ENCODE results near the gene PLPPR3. TPM values are rescaled to one million over a fixed set of nuclear protein-coding genes. Genes with fewer than 3 reads are reported as not detected.

Gene PLPPR3
- polyA plus RNA-seq, 1 donor from 2014 or later, result 239 TPM

DNA sequence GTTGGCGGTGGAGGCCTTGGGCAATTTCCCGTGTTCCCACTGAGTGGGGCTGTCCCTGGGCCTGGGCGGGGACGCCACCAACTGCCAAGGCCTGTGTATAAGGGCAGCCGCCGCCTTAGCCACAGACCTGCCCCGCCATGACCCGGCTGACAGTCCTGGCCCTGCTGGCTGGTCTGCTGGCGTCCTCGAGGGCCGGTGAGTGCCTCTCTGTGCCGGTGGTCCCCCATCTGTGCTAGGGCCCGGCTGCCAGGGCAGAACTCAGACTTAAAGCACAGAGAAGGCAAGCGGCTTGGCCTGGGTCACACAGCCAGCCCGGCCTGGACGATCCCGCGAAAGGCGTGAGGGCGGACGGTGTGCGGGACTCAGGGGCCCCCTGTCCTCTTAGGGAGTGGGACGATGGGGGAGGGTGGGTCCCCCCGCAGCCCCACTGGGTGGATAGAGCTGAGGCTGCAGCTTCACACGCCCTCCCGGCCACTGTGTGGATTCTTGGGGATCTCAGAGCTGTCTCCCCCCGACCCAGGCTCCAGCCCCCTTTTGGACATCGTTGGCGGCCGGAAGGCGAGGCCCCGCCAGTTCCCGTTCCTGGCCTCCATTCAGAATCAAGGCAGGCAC, 6.1 kb upstream of the PLPPR3 start, which contains the start of gene AZU1 (continued):
- TF ChIP-seq, protein P1, sequence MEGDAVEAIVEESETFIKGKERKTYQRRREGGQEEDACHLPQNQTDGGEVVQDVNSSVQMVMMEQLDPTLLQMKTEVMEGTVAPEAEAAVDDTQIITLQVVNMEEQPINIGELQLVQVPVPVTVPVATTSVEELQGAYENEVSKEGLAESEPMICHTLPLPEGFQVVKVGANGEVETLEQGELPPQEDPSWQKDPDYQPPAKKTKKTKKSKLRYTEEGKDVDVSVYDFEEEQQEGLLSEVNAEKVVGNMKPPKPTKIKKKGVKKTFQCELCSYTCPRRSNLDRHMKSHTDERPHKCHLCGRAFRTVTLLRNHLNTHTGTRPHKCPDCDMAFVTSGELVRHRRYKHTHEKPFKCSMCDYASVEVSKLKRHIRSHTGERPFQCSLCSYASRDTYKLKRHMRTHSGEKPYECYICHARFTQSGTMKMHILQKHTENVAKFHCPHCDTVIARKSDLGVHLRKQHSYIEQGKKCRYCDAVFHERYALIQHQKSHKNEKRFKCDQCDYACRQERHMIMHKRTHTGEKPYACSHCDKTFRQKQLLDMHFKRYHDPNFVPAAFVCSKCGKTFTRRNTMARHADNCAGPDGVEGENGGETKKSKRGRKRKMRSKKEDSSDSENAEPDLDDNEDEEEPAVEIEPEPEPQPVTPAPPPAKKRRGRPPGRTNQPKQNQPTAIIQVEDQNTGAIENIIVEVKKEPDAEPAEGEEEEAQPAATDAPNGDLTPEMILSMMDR (IDR thresholded peaks at IDR 0.05; ENCODE audit: poor library complexity, severe bottlenecking), result no peak
- TF ChIP-seq EZH2 (IDR thresholded peaks at IDR 0.05; ENCODE audit: borderline replicate concordance, insufficient read depth, low read length, poor library complexity, severe bottlenecking) (no peak), EP300 (conservative IDR thresholded peaks at IDR 0.05; ENCODE audit: poor library complexity, severe bottlenecking) (no peak)

DNA sequence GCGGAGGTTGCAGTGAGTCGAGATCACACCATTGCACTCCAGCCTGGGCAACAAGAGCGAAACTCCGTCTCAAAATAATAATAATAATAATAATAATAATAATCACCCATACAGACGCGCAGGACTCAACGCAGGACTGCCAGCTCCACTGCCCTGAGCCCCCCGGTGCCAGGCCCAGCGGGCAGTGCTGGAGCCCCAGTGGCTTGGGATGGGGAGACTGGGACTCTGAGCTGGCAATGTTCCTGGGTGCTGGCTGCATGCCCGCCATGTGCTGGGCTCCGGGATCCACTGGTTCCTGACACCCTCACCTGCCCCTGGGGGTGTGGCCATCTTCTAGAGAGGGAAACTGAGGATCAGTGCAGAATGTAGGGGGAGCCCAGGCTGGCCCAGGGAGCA, 5.6 kb upstream of the PLPPR3 start:
- TF ChIP-seq, protein P1 (IDR thresholded peaks at IDR 0.05; ENCODE audit: poor library complexity, severe bottlenecking), result no peak
- no peak for TF ChIP-seq EZH2 (IDR thresholded peaks at IDR 0.05; ENCODE audit: borderline replicate concordance, insufficient read depth, low read length, poor library complexity, severe bottlenecking)
- TF ChIP-seq, protein P2, sequence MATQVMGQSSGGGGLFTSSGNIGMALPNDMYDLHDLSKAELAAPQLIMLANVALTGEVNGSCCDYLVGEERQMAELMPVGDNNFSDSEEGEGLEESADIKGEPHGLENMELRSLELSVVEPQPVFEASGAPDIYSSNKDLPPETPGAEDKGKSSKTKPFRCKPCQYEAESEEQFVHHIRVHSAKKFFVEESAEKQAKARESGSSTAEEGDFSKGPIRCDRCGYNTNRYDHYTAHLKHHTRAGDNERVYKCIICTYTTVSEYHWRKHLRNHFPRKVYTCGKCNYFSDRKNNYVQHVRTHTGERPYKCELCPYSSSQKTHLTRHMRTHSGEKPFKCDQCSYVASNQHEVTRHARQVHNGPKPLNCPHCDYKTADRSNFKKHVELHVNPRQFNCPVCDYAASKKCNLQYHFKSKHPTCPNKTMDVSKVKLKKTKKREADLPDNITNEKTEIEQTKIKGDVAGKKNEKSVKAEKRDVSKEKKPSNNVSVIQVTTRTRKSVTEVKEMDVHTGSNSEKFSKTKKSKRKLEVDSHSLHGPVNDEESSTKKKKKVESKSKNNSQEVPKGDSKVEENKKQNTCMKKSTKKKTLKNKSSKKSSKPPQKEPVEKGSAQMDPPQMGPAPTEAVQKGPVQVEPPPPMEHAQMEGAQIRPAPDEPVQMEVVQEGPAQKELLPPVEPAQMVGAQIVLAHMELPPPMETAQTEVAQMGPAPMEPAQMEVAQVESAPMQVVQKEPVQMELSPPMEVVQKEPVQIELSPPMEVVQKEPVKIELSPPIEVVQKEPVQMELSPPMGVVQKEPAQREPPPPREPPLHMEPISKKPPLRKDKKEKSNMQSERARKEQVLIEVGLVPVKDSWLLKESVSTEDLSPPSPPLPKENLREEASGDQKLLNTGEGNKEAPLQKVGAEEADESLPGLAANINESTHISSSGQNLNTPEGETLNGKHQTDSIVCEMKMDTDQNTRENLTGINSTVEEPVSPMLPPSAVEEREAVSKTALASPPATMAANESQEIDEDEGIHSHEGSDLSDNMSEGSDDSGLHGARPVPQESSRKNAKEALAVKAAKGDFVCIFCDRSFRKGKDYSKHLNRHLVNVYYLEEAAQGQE (IDR thresholded peaks at IDR 0.05; ENCODE audit: borderline replicate concordance), result no peak
- no peak for TF ChIP-seq MXI1 (conservative IDR thresholded peaks at IDR 0.05; ENCODE audit: poor library complexity, severe bottlenecking)
- no peak for TF ChIP-seq POLR2AphosphoS5 (IDR thresholded peaks at IDR 0.05)
- TF ChIP-seq RAD21 (conservative IDR thresholded peaks at IDR 0.05), result no peak
- TF ChIP-seq SMC3 (conservative IDR thresholded peaks at IDR 0.05; ENCODE audit: poor library complexity), result no peak
- no peak for TF ChIP-seq EP300 (conservative IDR thresholded peaks at IDR 0.05; ENCODE audit: poor library complexity, severe bottlenecking)
- no peak for TF ChIP-seq TAF1 (IDR thresholded peaks at IDR 0.05; ENCODE audit: low read depth)
- H3K4me3 ChIP-seq (ENCODE audit: low read length), result no peak overlapping the region
- H4K20me1 ChIP-seq (ENCODE audit: insufficient read depth), result no peaks in the 10 kb centered on the region
- no peaks in the 10 kb centered on the region for H3K9me2 ChIP-seq (ENCODE audit: insufficient read depth, low read length)
- no peak overlapping the region for H3K27ac ChIP-seq (ENCODE audit: low read length)
- no peaks in the 10 kb centered on the region for H3K36me3 ChIP-seq (ENCODE audit: insufficient read depth, low read length)
- no peaks in the 10 kb centered on the region for H3K27me3 ChIP-seq (ENCODE audit: insufficient read depth, low read depth, low read length)
- H3K9me3 ChIP-seq (ENCODE audit: low read length), result no peaks in the 10 kb centered on the region
- no peak overlapping the region for H2AFZ ChIP-seq (ENCODE audit: low read depth, low read length)
- H3F3A ChIP-seq (ENCODE audit: insufficient read depth, low read length, poor library complexity, severe bottlenecking), result no peaks in the 10 kb centered on the region
- peaks cover 6% of the 10 kb centered on the region for H3K79me2 ChIP-seq (replicated peaks; ENCODE audit: insufficient read depth, low read length)
- no peak overlapping the region for H3K9ac ChIP-seq (ENCODE audit: low read length)
- no peak overlapping the region for H3K4me2 ChIP-seq (ENCODE audit: low read length)
